HG02938 (cell line): ENCODE results near the gene TNRC6A.
"Not testable (repeated sequence)": the region's sequence is repeated elsewhere in the genome, so short reads cannot be mapped to it uniquely, and the experiment has no call there.

ENCODE experiments used
- ATAC-seq: cut with Tn5 transposase; IDR thresholded peaks from one replicate; pipeline ENCODE4 v1.9.1; 2021; ENCODE audit warnings: mild to moderate bottlenecking, moderate library complexity; ENCODE audit not compliant: unreplicated experiment

Gene TNRC6A

DNA sequence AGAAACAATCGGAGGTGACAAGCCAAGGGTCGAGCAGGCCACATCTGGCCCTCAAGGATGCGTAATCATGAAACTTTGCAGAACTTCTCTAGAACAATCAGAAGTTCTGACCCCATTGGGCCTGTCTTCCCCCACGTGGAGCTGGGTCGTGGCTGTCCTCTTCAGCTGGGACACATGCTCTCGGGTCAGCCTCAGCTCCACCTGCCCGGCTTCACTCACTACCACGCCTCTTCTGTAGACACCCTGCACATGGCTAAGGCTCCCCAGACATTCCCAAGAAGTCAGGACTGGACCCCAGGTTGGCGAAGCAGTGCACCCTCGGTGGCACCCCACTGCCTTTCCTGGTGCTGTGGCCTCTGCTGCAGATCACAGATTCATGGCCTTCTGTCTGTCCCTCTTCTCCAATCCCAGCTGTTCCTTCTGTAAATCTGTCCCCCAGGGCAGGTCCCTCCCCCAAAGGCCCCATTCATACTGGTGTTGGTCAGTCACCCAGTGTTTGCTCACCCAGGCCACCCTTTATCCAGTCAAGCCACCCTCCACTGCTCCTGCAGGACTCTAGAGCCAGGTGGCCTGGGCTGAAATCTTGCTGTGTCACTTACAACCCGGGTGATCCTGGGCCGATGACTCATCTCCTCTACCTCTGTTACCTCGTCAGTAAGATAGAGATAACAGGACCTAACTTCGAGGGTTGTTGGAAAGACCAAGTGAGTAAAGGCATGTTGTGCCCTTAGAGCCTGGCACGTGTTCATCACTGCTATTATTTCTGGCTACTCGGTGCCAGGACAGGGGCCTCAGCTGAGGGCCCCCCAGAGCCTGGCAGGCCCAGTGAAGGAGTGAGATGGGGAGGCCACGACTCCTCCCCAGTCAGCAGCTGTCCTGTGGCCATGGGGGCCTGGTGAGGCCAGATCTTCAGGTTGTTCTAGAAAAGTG, 114.9 kb downstream of the TNRC6A start:
- no peak for ATAC-seq

DNA sequence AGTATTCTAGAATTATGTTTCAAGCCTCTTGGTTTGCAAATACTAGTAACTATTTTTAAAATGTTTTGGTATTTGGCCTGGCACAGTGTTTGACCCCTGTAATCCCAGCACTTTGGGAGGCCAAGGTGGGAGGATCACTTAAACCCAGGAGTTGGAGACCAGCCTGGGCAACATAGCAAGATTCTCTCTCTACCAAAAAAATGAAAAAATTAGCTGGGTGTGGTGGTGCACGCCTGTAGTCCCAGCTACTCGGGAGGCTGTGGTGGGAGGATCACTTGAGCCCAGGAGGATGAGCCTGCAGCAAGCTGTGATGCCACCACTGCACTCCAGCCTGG, 115.5 kb downstream of the TNRC6A start:
- ATAC-seq, result not testable (repeated sequence)

DNA sequence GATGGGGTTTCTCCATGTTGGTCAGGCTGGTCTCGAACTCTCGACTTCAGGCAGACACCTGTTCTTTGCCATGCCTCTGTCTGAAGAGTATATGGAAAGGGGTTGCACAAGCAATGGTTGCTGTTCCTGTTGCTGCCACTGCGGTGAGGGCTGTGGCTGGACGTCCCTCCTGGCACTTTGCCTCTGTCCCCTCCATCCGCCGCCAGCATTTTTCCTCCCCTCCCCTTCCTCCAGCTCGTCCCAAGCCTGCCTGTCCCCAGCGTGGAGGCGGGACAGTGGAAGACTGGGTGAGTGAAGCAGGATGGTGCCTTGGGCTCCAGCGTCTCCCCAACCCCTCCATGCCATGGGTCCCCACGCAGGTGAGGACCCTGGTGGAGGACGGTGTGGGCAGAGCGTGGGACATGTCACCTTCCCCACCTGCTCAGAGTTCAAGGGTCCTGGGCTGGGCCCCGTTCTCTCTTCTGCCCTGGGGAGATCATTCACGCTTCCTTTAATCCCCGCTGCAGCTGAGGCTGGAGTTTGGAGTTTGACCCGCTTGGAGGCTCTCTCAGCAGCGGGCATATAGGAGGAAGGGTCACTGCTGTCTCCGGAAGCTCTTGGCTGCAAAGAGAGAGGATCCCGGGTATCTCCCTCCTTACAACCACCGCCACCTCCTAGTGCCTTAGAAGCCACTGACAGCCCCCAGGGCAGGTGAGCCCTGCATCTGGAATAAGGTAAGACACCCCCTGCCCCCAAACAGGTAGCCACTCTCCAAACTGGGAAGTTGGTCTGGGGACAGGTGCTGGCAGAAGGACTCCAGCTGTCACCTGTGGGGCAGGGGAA, 116.5 kb downstream of the TNRC6A start, which contains the start of gene SLC5A11:
Gene SLC5A11, plus strand, starts transcription at position 238 of the 822 bp plus-strand sequence. CDS start 12,681 bp downstream, outside the sequence.
- no peak for ATAC-seq

- no peak for ATAC-seq
Observed at GRCh38 chr16:24846548-24847357, 117.3 kb downstream of the TNRC6A start.

DNA sequence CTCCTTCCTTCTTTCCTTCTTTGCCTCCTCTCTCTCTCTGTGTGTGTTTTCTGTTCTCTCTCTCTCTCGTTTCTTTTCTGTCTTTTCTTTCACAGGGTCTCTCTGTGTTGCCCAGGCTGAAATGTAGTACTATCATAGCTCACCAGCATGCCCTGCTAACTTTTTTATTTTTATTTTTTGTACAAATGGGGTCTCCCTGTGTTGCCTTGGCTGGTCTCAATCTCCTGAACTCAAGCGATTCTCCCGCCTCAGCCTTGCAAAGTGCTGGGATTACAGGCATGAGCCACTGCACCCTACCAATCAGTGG, 117.9 kb downstream of the TNRC6A start:
- ATAC-seq, result no peak

GRCh38 chr16:24848065-24848464, 118.6 kb downstream of the TNRC6A start:
- no peak for ATAC-seq

- no peak for ATAC-seq
Observed at GRCh38 chr16:24849641-24850040, 120.2 kb downstream of the TNRC6A start.

GRCh38 chr16:24850289-24850938, 121.0 kb downstream of the TNRC6A start:
- ATAC-seq, result no peak

GRCh38 chr16:24851700-24852099, 122.2 kb downstream of the TNRC6A start:
- no peak for ATAC-seq

DNA sequence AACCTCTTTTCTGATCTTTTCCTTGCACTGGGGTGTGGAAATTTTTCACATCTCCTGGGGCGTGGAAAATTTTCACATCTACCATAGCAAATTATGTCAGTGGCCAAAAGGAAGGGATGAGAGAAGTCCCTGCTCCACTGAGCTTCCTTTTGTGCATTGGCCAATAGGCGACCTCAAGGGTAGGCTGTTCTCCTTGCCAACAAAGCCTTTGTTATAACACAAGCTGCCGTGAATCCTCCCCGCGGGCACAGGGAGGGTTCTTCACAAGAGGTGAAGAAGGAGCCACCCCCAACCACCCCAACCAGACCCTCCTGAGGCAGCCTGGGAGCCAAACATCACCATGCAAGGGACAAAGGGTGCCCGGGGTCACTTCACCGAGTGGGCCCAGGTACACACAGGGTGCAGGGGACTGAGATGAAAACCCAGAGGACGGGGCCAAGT, 122.8 kb downstream of the TNRC6A start:
- no peak for ATAC-seq

DNA sequence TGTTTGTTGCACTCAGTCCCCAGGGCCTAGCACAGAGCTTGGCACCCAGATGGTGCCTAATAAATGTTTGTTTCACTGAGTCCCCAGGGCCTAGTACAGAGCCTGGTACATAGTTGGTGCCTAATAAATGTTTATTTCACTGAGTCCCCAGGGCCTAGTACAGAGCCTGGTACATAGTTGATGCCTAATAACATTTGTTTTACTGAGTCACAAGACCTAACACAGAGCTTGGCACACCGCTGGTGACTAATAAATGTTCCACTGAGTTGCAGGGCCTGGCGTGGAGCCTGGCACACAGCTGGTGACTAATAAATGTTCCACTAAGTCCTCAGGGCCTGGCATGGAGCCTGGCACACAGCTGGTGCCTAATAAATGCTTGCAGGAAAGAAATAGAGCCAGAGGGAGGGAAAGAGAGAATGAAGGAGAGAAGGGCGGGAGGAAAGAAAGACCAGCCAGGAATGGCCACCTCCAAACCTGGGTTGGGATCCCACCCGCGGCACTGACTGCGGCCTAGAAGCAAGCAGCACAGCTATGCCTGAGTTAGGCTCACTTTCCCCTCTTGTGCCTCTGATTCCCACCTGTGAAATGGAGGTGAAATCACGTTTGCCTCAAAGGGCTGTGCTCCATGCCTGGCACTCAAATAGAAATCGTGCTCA, 123.8 kb downstream of the TNRC6A start:
- ATAC-seq, result no peak

GRCh38 chr16:24853830-24854229, 124.4 kb downstream of the TNRC6A start:
- no peak for ATAC-seq

- no peak for ATAC-seq
Observed at GRCh38 chr16:24854607-24855171, 125.2 kb downstream of the TNRC6A start.

GRCh38 chr16:24855678-24856077, 126.2 kb downstream of the TNRC6A start:
- no peak for ATAC-seq

- ATAC-seq, result not testable (repeated sequence)
Observed at GRCh38 chr16:24856871-24857270, 127.4 kb downstream of the TNRC6A start.

DNA sequence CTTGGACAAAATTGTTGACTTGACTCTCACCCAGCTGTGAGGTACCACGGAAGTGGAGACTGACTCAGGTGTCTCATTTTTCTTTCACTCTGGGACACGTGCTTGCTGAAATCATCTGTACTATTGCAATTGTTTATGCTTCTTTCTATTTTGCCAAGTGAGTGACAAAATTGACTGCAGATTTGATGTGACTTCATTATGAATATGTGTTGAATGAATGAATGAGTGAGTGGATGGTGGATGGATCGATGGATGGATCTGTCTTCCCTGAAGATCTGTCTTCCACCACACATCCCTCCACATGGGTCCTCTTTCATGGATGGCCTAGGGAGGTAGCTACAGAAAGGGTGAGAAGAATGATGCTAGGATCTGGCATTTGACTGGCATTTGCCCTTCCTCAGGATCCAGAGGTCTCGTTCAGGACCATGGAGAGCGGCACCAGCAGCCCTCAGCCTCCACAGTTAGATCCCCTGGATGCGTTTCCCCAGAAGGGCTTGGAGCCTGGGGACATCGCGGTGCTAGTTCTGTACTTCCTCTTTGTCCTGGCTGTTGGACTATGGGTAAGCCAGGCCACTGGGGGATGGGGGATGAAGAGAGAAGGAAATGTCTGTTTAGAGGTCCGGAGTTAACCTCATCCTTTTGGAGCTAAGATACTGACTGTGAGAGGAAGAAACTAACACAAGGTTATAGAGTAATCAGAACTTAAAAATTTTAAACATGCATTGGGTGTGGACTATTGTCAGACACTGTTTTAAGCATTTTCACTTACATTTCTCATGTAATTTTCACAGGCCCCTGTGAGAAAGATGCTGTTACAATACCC, 129.0 kb downstream of the TNRC6A start:
- no peak for ATAC-seq

GRCh38 chr16:24861461-24861860, 132.0 kb downstream of the TNRC6A start:
- no peak for ATAC-seq

DNA sequence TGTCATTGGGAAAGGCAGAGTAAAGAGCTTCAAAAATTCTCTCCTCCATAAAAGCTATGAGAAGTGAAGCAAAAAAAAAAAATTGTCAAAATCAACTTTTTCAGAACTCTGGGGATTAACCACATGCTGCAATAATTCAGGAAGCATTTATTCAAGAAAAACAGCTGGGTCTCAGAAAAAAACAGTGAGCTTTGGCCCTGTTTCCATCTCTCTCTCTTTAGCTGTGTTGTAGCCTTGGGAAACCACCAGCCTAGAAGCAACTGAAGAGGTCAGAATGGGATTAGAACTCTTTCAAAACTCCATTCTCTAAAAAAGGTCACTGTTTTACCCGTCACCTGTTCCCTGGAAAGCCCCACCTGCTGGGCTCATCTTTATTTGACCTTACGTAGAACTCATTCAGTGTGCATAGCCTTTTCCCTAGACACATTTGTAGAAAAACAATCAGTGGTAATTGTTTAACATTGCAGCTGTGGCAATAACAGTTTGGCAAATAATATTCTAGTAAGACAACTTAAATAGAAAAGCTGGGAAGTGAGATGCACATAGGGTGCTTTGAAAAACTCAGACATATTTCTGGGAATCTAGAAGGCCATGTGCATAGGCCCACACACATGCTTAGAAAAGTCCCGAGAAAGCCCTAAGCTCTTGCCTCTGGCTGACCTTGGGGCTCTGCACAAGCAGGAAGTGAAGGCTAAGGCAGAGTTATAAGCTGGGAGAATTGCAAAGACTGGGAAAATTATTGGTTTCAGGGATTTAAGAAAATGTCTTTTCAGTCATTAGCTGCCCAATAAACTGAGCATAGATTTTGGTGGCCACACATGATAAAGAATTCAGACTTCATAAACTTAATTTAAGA, 134.4 kb downstream of the TNRC6A start:
- ATAC-seq, result no peak
